ENCODE measurements around the gene C1QTNF1. TPM values are rescaled to one million over a fixed set of nuclear protein-coding genes. Genes with fewer than 3 reads are reported as not detected.

C1QTNF1 gene
- total RNA-seq, 2 experiments from 2014 or later: 0.13 to 0.14 TPM

GRCh38 chr17:78993241-78993956, 30.6 kb upstream of the C1QTNF1 start:
- CTCF ChIA-PET: interaction anchor here (0.7 to 1.8 kb wide), 5 partner anchors 12 to 21 kb away, joined by 3 to 4 read pairs (median 3); partner anchors contain the start of gene CANT1
- Mint-ChIP-seq H3K27me3 (no peaks in the 10 kb centered on the region), H3K9me3 (no peaks in the 10 kb centered on the region), H3K36me3 (ENCODE audit: low read depth) (peaks cover 36% of the 10 kb centered on the region), H3K27ac (peak overlapping the region; percentile 25), H3K4me3 (no peak overlapping the region), H3K4me1 (ENCODE audit: low read depth) (peaks cover 5% of the 10 kb centered on the region)
- DNase-seq: peak; percentile 76
- POLR2A ChIA-PET: no interaction called here
- intact Hi-C loops (cut with micrococcal nuclease): no loop called here
- TF ChIP-seq CTCF (IDR thresholded peaks at IDR 0.05): peak; percentile 91
- ATAC-seq: peak; percentile 72

- Mint-ChIP-seq H3K36me3 (ENCODE audit: low read depth) (peaks cover 36% of the 10 kb centered on the region), H3K4me3 (no peak overlapping the region), H3K27me3 (no peaks in the 10 kb centered on the region), H3K27ac (no peak overlapping the region), H3K9me3 (no peaks in the 10 kb centered on the region), H3K4me1 (ENCODE audit: low read depth) (peaks cover 5% of the 10 kb centered on the region)
- ChIA-PET POLR2A (no interaction called here), CTCF (interaction anchor here (0.7 to 1.8 kb wide), 6 partner anchors 13 to 48 kb away, joined by 3 to 4 read pairs (median 3); partner anchors contain the start of gene CANT1)
- DNase-seq (no peak), ATAC-seq (no peak)
- TF ChIP-seq CTCF (IDR thresholded peaks at IDR 0.05): no peak
- intact Hi-C loops (cut with micrococcal nuclease): no loop called here
These were observed 29.8 kb upstream of the C1QTNF1 start for GRCh38 chr17:78993981-78994671.

- H3K27ac Mint-ChIP-seq: no peak overlapping the region
- H3K27me3 Mint-ChIP-seq: no peaks in the 10 kb centered on the region
- peaks cover 5% of the 10 kb centered on the region for H3K4me1 Mint-ChIP-seq (ENCODE audit: low read depth)
- ChIA-PET CTCF (interaction anchor here (0.8 to 1.3 kb wide), 5 partner anchors 13 to 129 kb away, joined by 3 to 5 read pairs (median 3); no protein-coding TSS in a partner anchor), POLR2A (no interaction called here)
- TF ChIP-seq CTCF (IDR thresholded peaks at IDR 0.05): no peak
- no peak for ATAC-seq
- H3K36me3 Mint-ChIP-seq (ENCODE audit: low read depth): peaks cover 40% of the 10 kb centered on the region
- no peak for DNase-seq
- H3K9me3 Mint-ChIP-seq: no peaks in the 10 kb centered on the region
- no peak overlapping the region for H3K4me3 Mint-ChIP-seq
- intact Hi-C loops (cut with micrococcal nuclease): no loop called here
These were observed 28.8 kb upstream of the C1QTNF1 start for GRCh38 chr17:78995022-78995760.

- peaks cover 36% of the 10 kb centered on the region for H3K36me3 Mint-ChIP-seq (ENCODE audit: low read depth)
- H3K27me3 Mint-ChIP-seq: no peaks in the 10 kb centered on the region
- no peak overlapping the region for H3K27ac Mint-ChIP-seq
- ChIA-PET POLR2A (interaction anchor here (1.9 kb wide), 1 partner anchor 13 kb away, joined by 5 read pairs; no protein-coding TSS in a partner anchor), CTCF (interaction anchor here (1.1 to 1.3 kb wide), 2 partner anchors 25 to 130 kb away, joined by 3 to 5 read pairs; no protein-coding TSS in a partner anchor)
- no peak for DNase-seq
- TF ChIP-seq CTCF (IDR thresholded peaks at IDR 0.05): no peak
- no peaks in the 10 kb centered on the region for H3K9me3 Mint-ChIP-seq
- H3K4me3 Mint-ChIP-seq: no peak overlapping the region
- no peak for ATAC-seq
- intact Hi-C loops (cut with micrococcal nuclease): no loop called here
- H3K4me1 Mint-ChIP-seq (ENCODE audit: low read depth): peaks cover 5% of the 10 kb centered on the region
These were observed 28.1 kb upstream of the C1QTNF1 start for GRCh38 chr17:78995761-78996451.

Data from activated CD8-positive, alpha-beta T cell treated with anti-CD3 and anti-CD28 coated beads for 36 hours (primary cell).